ENCODE results near the gene SRSF5.
"Not testable (repeated sequence)": the region's sequence is repeated elsewhere in the genome, so short reads cannot be mapped to it uniquely, and the experiment has no call there.

The SRSF5 gene

GRCh38 chr14:69808919-69809808 lies 42.2 kb downstream of the SRSF5 start:
- DNase-seq (ENCODE audit: low read depth in 2 of 2), result no peak

GRCh38 chr14:69811227-69811867 lies 44.4 kb downstream of the SRSF5 start:
- DNase-seq (ENCODE audit: low read depth in 2 of 2), result no peak

DNA sequence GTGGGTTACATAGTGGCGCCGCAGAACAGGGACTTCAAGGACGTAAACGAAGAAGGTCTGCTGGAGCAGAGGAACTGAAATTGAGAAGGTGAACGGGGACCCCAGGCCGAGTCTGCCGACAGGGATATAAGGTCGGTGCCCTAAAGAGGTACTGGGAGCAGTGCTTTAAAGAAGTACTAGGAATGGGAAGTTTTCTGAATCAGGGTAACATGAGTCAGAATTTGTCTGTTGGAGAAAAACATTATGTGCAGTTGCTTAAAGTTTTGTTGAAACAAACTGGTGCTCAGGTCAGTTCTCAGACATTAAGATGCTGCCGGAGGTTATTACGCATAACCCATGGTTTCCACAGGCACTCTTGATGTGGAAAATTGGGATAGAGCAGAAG lies 44.9 kb downstream of the SRSF5 start:
- no peak for DNase-seq (ENCODE audit: low read depth in 2 of 2)

DNA sequence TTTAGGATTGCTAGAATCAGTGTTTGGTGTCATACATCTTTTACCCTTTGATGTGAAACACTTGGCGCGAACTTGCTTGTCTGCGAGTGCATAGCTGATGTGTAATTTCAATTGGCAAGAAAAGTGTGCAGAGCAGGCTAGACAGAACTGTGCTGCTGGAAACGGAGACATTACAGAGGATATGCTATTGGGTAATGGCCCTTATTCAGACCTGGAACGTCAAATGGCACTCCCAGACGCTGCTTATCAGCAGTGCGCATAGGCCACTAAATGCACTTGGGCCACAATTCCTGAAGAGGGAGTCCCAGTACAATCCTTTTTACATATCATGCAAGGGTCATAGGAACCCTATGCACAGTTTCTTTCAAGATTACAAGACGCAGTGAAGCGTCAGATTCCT lies 45.8 kb downstream of the SRSF5 start:
- no peak for DNase-seq (ENCODE audit: low read depth in 2 of 2)

DNA sequence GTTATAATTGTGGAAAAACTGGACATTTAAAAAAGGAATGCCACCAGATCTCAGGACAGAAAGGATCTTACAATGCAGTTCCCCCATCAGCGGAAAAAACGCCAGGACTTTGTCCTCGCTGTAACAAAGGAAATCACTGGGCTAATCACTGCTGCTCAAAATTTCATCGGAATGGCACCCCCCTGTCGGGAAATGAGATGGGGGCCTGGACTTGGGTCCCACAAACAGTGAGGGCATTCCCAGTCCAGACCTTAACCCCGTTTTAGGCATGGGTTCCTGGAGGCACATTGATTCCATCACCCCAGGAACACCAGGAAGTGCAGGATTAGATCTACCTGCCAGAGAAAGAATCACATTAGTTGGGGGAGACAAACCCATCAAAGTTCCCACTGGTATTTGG lies 46.4 kb downstream of the SRSF5 start:
- DNase-seq (ENCODE audit: low read depth in 2 of 2), result not testable (repeated sequence)

DNA sequence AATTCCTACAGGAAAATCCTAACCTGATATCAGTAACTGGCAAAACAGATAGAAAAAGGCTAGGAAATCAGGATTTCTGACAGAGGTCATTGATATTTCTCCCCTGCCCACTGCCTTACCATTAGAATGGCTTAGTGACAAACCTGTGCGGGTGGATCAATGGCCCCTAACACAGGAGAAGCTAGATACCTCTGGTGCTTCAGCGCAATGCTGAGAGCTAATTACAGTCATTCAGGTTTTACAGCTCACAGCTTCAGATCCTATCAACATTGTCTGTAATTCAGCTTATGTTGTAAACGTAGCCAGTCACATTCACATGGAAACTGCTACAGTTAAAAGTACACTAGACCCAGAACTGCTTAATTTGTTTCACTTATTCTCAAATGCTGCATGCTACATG lies 47.5 kb downstream of the SRSF5 start:
- no peak for DNase-seq (ENCODE audit: low read depth in 2 of 2)

GRCh38 chr14:69815556-69815955 lies 48.6 kb downstream of the SRSF5 start:
- no peak for DNase-seq (ENCODE audit: low read depth in 2 of 2)

- DNase-seq (ENCODE audit: low read depth in 2 of 2), result no peak
These were observed 49.3 kb downstream of the SRSF5 start for GRCh38 chr14:69816216-69816615.

- peak in 1 of 2 donors; percentile 4 for DNase-seq (ENCODE audit: low read depth in 2 of 2)
These were observed 51.8 kb downstream of the SRSF5 start for GRCh38 chr14:69818758-69819191.

DNA sequence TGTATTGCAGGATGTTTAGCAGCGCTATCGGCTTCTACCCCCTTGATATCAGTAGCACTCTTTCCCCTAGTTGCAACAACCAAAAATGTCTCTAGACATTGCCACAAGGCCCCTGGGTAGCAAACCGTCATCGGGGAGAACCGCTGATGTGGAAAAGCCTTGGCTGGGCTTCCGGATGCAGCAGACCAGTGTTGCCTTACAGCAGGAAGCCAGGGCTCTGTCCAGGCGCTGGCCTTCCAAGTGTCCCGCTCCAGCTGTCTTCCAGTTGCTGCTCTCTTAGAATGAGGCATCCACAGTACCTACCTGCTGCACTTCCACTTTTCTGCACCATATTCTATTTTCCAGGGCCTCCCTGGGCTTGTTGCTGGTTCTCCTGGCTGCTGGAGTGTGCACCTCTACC lies 52.7 kb downstream of the SRSF5 start:
- no peak for DNase-seq (ENCODE audit: low read depth in 2 of 2)

GRCh38 chr14:69820991-69821390 lies 54.0 kb downstream of the SRSF5 start:
- no peak for DNase-seq (ENCODE audit: low read depth in 2 of 2)
